Activated T-cell treated with anti-CD3 and anti-CD28 coated beads for 4 hours (primary cell): ENCODE results near the gene LSG1.

Experiments used
- DNase-seq: peaks from one replicate; pipeline ENCODE4 v3.0.0-alpha.2; 2020

Gene LSG1

GRCh38 chr3:194686816-194687637, 15.0 kb upstream of the LSG1 start:
- DNase-seq, result no peak

- DNase-seq, result no peak
Measured at GRCh38 chr3:194686414-194686815, 14.4 kb upstream of the LSG1 start.

- peak; percentile 67 for DNase-seq
Measured at GRCh38 chr3:194685718-194686413, 13.9 kb upstream of the LSG1 start, which contains the start of gene FAM43A. FAM43A (plus strand) TSS chr3:194685883; CDS start chr3:194686827, 944 bp downstream.

GRCh38 chr3:194685065-194685717, 13.2 kb upstream of the LSG1 start:
- DNase-seq, result no peak

GRCh38 chr3:194683380-194683779, 11.4 kb upstream of the LSG1 start:
- no peak for DNase-seq

- DNase-seq, result peak; percentile 64
Measured at GRCh38 chr3:194682694-194683310, 10.8 kb upstream of the LSG1 start.

GRCh38 chr3:194682189-194682693, 10.2 kb upstream of the LSG1 start:
- DNase-seq, result no peak

GRCh38 chr3:194680888-194681615, 9.1 kb upstream of the LSG1 start:
- no peak for DNase-seq

- DNase-seq, result no peak
Measured at GRCh38 chr3:194676471-194676870, 4.5 kb upstream of the LSG1 start.

GRCh38 chr3:194675680-194676079, 3.7 kb upstream of the LSG1 start:
- DNase-seq, result no peak

GRCh38 chr3:194675081-194675640, 3.2 kb upstream of the LSG1 start:
- DNase-seq, result peak; percentile 51

GRCh38 chr3:194673761-194674160, 1.8 kb upstream of the LSG1 start:
- DNase-seq, result no peak

GRCh38 chr3:194672876-194673275, 885 bp upstream of the LSG1 start:
- DNase-seq, result no peak

GRCh38 chr3:194671511-194671899, 486 bp downstream of the LSG1 start:
- DNase-seq, result no peak

- no peak for DNase-seq
Measured at GRCh38 chr3:194667363-194667762, 4.6 kb downstream of the LSG1 start.

GRCh38 chr3:194664857-194665256, 7.1 kb downstream of the LSG1 start:
- no peak for DNase-seq

- no peak for DNase-seq
Measured at GRCh38 chr3:194661946-194662345, 10.0 kb downstream of the LSG1 start.

GRCh38 chr3:194661374-194661773, 10.6 kb downstream of the LSG1 start:
- DNase-seq, result no peak

GRCh38 chr3:194659778-194660177, 12.2 kb downstream of the LSG1 start:
- DNase-seq, result no peak

GRCh38 chr3:194658477-194659242, 13.3 kb downstream of the LSG1 start:
- no peak for DNase-seq

- no peak for DNase-seq
Measured at GRCh38 chr3:194657439-194657838, 14.6 kb downstream of the LSG1 start.
